HPDE6-E6E7 (cell line): ENCODE results near the gene ST3GAL3.
"Not testable (repeated sequence)": the region's sequence is repeated elsewhere in the genome, so short reads cannot be mapped to it uniquely, and the experiment has no call there.

Experiments
- DNase-seq: peaks from one replicate; pipeline ENCODE4 v3.0.0; 2011; ENCODE audit warnings: missing footprints; ENCODE audit errors: extremely low spot score

The ST3GAL3 gene

GRCh38 chr1:43754892-43755291 lies 47.6 kb downstream of the ST3GAL3 start:
- no peak for DNase-seq

- DNase-seq = no peak
These were observed 50.2 kb downstream of the ST3GAL3 start for GRCh38 chr1:43757343-43758053.

DNA sequence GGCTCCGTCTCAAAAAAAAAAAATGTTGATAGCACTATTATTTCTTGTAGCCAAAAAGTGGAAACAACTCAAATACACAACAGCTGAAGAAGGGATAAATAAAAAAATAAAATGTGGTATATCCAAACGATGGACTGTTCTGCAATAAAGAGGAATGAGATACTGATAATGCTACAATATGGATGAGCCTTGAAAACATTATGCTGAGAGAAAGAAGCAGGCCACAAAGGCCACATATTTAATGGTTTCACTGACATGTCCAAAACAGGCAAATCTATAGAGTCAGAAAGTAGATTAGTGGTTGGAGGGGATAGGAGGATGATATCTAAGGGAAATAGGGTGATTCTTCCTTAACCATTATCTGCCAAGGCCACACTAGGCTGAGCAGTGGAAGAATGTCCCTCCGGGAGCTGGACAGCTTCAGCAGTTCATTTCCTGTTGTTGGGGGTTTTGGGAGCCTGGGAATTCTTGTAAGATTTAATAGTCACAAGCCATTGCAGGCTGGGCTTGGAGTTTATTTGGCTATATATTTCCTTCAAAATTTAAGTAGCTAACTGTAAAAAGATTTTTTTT lies 53.5 kb downstream of the ST3GAL3 start:
- DNase-seq = no peak

DNA sequence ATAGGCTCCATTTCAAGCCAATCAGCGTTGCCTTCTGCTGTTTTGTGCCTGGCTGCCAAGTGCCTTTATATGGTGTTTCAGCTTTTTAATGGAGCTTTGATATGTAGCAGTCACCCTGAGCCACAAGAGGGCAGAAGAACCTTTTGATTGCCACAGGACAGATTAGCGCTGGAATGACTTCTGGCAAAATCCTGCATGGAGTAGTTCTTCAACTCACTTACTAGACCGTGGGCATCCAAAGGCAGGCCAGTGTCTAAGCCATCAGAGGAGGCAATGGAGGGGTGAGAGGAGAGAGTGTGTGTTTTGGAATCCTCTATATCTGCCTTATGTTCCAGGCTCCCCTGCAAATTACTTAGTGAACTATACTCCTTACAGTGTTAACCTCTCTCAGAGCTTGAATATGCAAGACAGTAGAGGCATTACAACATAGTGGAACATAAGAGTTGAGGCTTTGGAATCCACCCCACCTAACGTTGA lies 56.2 kb downstream of the ST3GAL3 start:
- peak; percentile 60 for DNase-seq

DNA sequence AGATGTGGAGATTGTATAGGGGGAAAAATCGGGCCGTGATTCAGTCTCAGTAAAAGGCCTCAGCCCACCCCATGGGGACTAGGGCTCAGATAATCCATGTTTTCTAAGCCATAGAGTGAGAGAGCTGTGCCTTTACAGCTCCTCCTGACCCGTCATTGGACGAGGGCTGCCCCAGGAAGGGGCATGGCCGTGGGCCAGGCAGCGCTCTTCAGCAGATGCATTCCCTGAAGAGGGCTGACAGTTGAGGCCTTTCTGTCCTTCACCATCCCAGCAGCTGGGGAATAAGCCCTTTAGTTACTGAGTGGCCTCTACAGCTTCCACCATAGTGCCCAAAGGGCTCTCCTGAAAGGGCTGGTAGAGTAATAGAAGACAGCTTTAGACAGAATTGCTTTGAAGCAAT lies 57.2 kb downstream of the ST3GAL3 start:
- DNase-seq = no peak

DNA sequence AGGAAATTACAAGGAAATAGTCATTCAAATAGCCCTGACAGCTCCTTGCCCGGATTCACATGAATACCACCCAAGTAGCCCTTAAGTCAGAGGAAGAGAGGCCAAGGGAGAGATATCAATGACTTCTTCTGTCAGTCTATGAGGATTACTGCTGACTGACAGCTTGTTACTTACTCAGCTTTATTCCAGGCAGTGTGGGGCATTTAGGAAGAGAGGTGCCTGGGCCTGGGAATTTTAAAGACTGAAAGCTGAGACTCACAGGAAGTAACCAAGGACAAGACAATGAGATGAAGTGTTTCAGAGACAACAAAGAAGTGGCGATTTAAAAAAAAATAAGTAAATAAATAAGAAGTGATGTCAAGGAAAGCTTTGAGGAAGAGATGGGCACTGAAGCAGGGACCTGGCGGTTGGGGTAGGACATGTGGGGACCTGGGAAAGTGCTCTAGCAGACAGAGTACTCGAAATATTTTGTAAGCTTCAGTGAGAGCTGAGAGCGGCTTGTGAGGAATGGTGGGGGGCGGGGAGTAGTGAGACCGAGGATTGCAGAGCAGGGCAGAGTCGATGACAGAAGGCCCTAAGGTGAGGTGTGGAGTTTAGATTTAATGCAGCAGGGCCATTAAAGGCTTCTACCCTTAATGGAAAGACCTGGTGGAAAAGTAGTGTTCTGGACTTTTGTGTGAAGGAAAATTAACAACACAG lies 58.9 kb downstream of the ST3GAL3 start:
- peak; percentile 37 for DNase-seq

DNA sequence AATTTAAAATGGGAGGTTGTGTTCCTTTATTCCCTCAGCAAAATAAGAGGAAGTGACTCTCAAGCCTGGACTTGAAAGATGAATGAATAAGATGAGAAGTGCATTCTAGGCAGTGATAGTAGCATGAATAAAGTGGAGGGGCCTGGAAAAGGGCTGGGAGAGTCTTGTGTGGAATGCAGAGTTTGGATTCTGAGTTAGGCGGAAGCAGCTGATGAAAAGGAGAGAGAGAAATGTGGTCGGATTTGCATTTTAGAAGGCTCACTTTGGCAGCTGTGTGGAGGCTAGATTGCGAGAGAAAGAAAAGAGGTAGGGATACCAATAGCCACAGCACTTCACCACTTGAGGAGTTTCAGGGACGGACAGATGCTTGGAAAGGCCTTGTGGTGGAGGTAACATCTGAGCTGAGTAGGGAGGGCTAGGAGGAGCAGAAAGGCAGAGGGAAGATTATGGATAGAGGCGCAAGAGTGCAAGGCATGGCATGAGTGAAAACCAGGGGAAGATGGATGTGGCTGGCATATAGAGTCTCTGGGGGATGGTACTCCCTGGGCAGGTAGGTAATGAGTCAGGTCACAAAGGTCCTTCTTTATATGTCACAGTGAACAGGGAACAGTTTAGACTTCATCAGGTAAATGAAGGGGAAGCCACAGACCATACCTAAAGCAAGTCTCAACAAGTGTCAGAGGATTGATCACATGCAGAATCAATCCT lies 59.6 kb downstream of the ST3GAL3 start:
- peak; percentile 31 for DNase-seq

DNA sequence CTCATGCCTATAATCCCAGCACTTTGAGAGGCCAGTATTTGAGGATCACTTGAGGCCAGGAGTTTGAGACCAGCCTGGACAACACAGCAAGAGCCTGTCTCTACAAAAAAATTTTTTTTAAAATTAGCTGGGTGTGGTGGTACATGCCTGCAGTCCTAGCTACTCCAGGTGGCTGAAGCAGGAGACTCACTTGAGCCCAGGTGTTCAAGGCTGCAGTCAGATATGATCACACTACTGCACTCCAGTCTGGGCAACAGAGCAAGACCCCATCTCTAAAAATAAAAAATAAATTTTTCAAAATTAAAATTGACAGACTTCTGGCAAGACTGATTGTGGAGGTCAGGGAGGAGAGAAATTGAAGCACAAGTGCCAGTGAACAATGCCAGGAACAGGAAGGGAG lies 60.8 kb downstream of the ST3GAL3 start:
- no peak for DNase-seq

- no peak for DNase-seq
These were observed 62.1 kb downstream of the ST3GAL3 start for GRCh38 chr1:43769350-43769908.

GRCh38 chr1:43770111-43770510 lies 62.8 kb downstream of the ST3GAL3 start:
- no peak for DNase-seq

GRCh38 chr1:43772978-43773377 lies 65.6 kb downstream of the ST3GAL3 start:
- no peak for DNase-seq

DNA sequence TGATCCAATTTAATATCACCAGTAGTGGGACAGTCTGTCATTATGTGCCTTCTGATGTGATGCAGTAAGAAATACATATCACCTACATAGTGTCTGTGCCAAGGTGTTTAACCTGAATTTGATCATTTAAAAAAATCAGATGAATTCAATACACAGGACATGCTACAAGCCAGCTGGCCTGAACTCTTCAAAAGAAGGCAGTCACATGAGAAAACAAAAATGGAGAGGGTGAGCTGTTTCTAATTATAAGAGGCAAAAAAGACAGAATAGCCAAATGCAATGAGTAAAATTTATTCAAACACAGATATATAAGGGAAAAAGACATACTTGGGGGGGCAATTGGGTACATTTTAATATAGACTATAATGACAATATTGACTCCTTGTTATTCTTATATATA lies 66.5 kb downstream of the ST3GAL3 start:
- no peak for DNase-seq

DNA sequence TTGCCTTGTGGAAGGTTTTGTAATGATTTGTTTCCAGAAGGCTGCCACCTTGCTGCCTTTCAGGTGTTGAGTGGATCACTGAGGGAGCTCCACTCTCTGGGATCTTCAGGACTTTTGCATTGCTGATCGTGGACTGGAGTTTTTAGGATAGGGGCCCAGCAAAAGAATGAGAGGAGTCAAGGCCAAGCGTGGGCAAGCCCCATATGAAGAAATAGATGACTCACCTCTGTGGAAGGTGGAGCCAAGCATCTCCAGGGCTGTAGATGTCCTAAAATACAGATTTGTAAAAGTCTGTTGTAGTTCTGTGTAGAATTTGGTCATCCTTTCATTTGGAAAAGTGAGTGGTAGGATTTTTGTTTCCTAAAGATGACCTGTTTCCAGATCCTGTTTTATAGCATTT lies 67.0 kb downstream of the ST3GAL3 start:
- peak; percentile 49 for DNase-seq

GRCh38 chr1:43776043-43776761 lies 68.9 kb downstream of the ST3GAL3 start:
- no peak for DNase-seq

- DNase-seq = not testable (repeated sequence)
These were observed 70.6 kb downstream of the ST3GAL3 start for GRCh38 chr1:43777916-43778315.

GRCh38 chr1:43779266-43779665 lies 71.9 kb downstream of the ST3GAL3 start:
- DNase-seq = no peak

DNA sequence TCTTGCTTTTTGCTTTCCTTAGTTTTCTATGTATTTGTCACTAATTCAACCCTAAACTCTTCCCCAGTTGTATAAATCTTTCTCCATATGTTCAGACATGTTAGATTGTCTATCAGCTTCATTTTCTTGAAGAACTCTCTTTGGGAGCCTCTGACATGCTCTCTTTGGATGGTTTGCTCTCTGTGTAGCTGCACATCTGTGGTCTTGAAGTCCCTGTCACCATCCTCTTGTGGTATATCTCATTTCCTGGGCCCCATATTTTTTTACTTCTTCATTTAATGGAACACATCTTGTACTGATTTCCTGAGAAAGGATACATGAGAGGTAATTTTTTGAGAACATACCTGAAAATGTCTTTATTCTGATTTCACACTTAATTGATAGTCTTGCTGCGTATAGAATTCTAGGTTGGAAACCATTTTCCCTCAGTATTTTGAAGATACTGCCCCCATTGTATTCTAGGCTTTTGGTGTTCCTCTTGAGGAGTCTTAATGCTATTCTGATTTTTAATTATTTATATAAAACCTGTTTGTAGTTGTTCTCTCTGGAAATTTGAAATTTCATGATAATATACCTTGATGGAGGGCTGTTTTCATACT lies 72.6 kb downstream of the ST3GAL3 start:
- DNase-seq = no peak

DNA sequence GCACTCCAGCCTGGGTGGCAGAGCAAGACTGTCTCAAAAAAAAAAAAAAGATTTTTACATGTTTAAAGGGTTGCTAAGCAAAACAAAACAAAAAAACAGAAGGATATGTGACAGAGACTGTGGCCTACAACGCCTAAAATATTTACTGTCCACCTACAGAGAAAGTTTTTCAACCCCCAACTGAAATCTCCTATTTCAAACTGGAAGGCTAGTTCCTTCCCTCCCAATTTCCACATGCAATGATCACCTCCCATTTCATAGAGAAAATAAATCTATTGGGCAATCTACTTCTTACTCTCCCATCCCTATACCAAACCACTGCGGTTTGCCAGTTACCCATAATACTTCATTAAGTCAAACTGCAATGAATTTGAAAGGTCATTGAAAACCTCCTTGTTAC lies 74.2 kb downstream of the ST3GAL3 start:
- no peak for DNase-seq

GRCh38 chr1:43783096-43783670 lies 75.8 kb downstream of the ST3GAL3 start:
- DNase-seq = no peak

DNA sequence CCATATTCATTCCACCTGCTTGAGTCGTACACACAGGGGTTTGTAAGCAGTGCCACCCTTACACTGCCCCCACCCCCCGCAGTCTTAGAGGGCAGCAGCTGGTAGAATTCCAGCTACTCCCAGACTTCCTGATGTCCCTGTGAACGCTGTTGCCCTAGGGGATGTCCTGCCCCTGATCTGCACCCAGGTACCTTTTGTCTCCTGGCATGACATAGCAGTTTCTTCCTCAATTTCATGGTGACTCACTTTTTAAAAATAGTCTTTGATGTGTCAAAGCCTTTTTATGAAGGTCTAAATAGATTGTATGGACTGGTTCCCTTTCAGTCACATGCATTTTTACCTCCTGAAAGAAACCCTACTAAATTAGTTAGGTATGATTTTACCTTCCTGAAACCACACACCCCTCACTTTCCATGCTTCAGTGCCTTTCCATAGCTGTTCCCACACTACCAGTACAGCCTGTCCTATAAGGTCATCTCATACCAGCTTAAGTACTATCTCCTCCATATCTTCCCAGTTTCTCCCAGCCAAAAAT lies 76.4 kb downstream of the ST3GAL3 start:
- no peak for DNase-seq
